ENCODE results near the gene RHOB. TPM values are rescaled to one million over a fixed set of nuclear protein-coding genes. Genes with fewer than 3 reads are reported as not detected.

The RHOB gene
- 292 TPM for total RNA-seq (ENCODE audit: unreplicated experiment)
- long read RNA-seq, transcript RHOB-201 (1 exons, 2,372 nt): major isoform, 18 of 18 reads
- long read RNA-seq, partial matches to known transcripts: 0 of 18 reads
- long read RNA-seq, other reads (novel, unspliced or antisense): 0 of 18 reads

DNA sequence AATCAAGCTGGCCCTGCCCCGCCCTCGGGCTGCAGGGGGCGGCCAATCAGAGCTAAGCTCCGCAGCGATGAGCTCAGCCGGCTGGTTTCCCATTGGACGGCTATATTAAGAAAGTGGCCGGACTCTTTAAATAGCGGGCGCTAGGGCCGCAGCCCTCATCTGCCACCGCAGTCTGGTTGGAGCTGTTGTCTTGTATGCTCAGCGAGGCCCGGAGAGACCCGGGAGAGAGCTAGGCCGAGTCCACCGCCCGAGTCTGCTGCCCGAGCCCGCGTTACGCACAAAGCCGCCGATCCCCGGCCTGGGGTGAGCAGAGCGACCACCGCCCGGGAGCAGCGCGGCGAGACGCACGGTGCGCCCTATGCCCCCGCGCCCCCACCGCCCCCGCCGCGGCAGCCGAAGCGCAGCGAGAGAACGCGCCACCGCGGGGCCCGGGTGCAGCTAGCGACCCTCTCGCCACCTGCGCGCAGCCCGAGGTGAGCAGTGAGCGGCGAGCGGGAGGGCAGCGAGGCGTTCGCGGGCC, at the start of gene RHOB:
RHOB (plus strand) TSS at position 158 of the 520 bp plus-strand sequence. CDS start 392 bp downstream, outside the sequence.
- Mint-ChIP-seq H3K9me3 (ENCODE audit: unreplicated experiment) (no peaks in the 10 kb centered on the region), H3K4me1 (ENCODE audit: unreplicated experiment) (peaks cover 48% of the 10 kb centered on the region), H3K36me3 (ENCODE audit: low read depth, unreplicated experiment) (peaks cover 17% of the 10 kb centered on the region), H3K4me3 (ENCODE audit: unreplicated experiment) (peak within 1 kb of the TSS; percentile 95), H3K27me3 (ENCODE audit: unreplicated experiment) (peaks cover 9% of the 10 kb centered on the region), H3K27ac (ENCODE audit: unreplicated experiment) (peak within 1 kb of the TSS; percentile 96)
- peak; percentile 97 for DNase-seq (ENCODE audit: low spot score)
- TF ChIP-seq, protein P1, sequence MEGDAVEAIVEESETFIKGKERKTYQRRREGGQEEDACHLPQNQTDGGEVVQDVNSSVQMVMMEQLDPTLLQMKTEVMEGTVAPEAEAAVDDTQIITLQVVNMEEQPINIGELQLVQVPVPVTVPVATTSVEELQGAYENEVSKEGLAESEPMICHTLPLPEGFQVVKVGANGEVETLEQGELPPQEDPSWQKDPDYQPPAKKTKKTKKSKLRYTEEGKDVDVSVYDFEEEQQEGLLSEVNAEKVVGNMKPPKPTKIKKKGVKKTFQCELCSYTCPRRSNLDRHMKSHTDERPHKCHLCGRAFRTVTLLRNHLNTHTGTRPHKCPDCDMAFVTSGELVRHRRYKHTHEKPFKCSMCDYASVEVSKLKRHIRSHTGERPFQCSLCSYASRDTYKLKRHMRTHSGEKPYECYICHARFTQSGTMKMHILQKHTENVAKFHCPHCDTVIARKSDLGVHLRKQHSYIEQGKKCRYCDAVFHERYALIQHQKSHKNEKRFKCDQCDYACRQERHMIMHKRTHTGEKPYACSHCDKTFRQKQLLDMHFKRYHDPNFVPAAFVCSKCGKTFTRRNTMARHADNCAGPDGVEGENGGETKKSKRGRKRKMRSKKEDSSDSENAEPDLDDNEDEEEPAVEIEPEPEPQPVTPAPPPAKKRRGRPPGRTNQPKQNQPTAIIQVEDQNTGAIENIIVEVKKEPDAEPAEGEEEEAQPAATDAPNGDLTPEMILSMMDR (IDR thresholded peaks at IDR 0.05; ENCODE audit: unreplicated experiment): no peak

DNA sequence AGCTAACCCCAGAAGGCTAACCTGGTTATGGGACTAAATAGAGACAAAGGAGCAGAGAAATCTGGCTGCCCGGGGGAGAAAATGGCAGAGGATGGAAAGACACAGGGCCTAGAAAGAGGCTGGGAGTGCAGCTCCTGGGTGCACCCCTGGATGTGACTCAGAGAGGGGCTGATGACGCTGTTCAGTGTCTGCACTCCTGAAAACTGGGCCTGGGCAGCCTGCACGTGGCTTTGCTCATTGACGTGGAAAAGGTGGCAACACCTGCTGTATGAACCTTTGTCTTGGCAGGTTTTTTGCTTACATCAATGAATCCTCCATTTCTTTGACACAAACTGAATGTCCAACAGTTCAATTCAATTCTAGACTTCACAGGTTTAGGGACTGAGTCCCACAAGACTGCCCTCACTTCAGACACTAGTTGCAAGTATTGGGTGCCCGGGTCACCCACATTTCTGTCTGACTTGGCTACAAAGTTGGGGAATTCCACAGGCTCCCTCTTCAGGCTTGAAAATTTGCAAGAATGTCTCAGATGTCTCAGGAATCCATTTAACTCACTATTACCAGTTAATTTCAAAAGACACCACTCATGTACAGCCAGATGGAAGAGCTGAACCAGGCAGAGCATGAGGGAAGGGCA, 48.9 kb upstream of the RHOB start:
- DNase-seq (ENCODE audit: low spot score): no peak

DNA sequence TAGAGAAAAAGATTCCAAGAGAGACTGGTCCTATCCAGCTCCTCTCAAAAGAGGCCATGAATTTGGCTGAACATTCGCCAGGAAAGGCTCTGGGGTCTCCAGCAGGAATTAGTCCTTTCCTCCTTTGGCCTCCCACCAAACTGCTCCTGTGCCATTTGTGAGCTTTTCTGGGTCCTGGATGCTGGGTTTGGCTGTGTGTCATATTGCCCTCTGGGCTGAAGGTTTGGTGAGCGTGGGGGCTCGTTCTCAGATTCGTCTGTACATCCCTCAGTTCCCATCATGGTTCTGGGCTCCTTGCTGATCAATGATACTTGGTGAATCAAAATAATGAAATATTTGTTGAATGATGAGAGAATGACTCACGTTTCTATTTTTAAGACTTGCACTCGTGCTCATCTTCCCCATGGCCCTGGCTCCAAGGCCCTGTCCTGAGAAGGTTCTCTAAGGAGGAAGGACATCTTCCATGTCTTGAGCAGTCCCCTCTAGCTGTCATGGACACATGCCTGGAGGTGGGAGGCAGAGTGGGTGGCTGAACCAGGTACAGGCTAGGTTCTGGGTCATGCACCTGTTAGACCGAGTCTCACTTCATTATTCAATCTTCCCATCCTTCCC, 47.8 kb upstream of the RHOB start:
- peaks cover 11% of the 10 kb centered on the region for H3K4me1 Mint-ChIP-seq (ENCODE audit: unreplicated experiment)
- no peak overlapping the region for H3K4me3 Mint-ChIP-seq (ENCODE audit: unreplicated experiment)
- H3K27ac Mint-ChIP-seq (ENCODE audit: unreplicated experiment): no peak overlapping the region
- no peak for DNase-seq (ENCODE audit: low spot score)
- H3K9me3 Mint-ChIP-seq (ENCODE audit: unreplicated experiment): no peaks in the 10 kb centered on the region
- TF ChIP-seq, protein P1 (IDR thresholded peaks at IDR 0.05; ENCODE audit: unreplicated experiment): no peak
- H3K27me3 Mint-ChIP-seq (ENCODE audit: unreplicated experiment): no peaks in the 10 kb centered on the region
- H3K36me3 Mint-ChIP-seq (ENCODE audit: low read depth, unreplicated experiment): no peaks in the 10 kb centered on the region

More for the DNA sequence above, 48.9 kb upstream of the RHOB start:
- Mint-ChIP-seq H3K9me3 (ENCODE audit: unreplicated experiment) (no peaks in the 10 kb centered on the region), H3K27ac (ENCODE audit: unreplicated experiment) (no peak overlapping the region), H3K27me3 (ENCODE audit: unreplicated experiment) (no peaks in the 10 kb centered on the region), H3K36me3 (ENCODE audit: low read depth, unreplicated experiment) (no peaks in the 10 kb centered on the region), H3K4me3 (ENCODE audit: unreplicated experiment) (no peak overlapping the region), H3K4me1 (ENCODE audit: unreplicated experiment) (peaks cover 11% of the 10 kb centered on the region)
- TF ChIP-seq, protein P1 (IDR thresholded peaks at IDR 0.05; ENCODE audit: unreplicated experiment): no peak

DNA sequence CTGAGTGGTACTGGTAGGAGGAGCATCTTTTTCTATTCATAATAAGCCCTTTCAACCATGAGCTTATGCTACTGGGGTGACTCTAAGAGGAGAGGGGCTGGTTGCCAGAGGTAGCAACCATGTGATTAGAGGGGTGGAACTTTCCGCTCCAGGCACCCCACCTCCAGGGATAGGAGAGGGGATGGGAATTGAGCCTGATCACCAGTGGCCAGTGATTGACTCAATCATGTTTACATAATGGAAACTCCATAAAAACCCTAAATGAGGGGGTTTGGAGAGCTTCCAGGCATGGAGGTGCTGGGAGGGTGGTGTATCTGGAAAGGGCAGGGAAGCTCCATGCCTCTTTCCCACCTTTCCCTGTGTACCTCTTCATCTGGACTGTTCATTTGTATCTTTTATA, 46.6 kb upstream of the RHOB start:
- Mint-ChIP-seq H3K36me3 (ENCODE audit: low read depth, unreplicated experiment) (no peaks in the 10 kb centered on the region), H3K27me3 (ENCODE audit: unreplicated experiment) (no peaks in the 10 kb centered on the region), H3K9me3 (ENCODE audit: unreplicated experiment) (no peaks in the 10 kb centered on the region), H3K27ac (ENCODE audit: unreplicated experiment) (no peak overlapping the region), H3K4me1 (ENCODE audit: unreplicated experiment) (peaks cover 11% of the 10 kb centered on the region), H3K4me3 (ENCODE audit: unreplicated experiment) (no peak overlapping the region)
- no peak for DNase-seq (ENCODE audit: low spot score)
- TF ChIP-seq, protein P1 (IDR thresholded peaks at IDR 0.05; ENCODE audit: unreplicated experiment): no peak
